PFSK-1 (cell line): ENCODE data around the gene TMEM209.

ENCODE experiments used
- FOXP2 ChIP-seq: optimal IDR thresholded peaks from 2 replicates; pipeline ENCODE3; 2011; ENCODE audit warnings: borderline replicate concordance, control low read depth, inconsistent platforms; ENCODE audit not compliant: insufficient read depth; ENCODE audit errors: extremely low read length, extremely low read depth
- POLR2AphosphoS5 ChIP-seq: IDR thresholded peaks from 2 replicates; pipeline ENCODE4 v1.6.1; 2012; ENCODE audit warnings: low read depth, mild to moderate bottlenecking, control low read depth, low read length, moderate library complexity
- REST ChIP-seq, 2 experiments: IDR thresholded peaks; 2 replicates each; pipeline versions ENCODE4 v1.6.1 to v1.8.0; 2011 to 2012; ENCODE audit warnings: low read depth in 2 of 2, low read length in 2 of 2, control low read depth in 1 of 2, inconsistent platforms in 1 of 2, mild to moderate bottlenecking in 1 of 2, moderate library complexity in 1 of 2; ENCODE audit not compliant: insufficient read depth in 1 of 2
- SIN3A ChIP-seq: IDR thresholded peaks from 2 replicates; pipeline ENCODE4 v1.6.1; 2012; ENCODE audit warnings: mild to moderate bottlenecking, low read length, moderate library complexity, borderline replicate concordance; ENCODE audit not compliant: insufficient read depth
- TAF1 ChIP-seq: IDR thresholded peaks from 2 replicates; pipeline ENCODE4 v1.6.1; 2012; ENCODE audit warnings: low read length, control low read depth, borderline replicate concordance; ENCODE audit not compliant: insufficient read depth

DNA sequence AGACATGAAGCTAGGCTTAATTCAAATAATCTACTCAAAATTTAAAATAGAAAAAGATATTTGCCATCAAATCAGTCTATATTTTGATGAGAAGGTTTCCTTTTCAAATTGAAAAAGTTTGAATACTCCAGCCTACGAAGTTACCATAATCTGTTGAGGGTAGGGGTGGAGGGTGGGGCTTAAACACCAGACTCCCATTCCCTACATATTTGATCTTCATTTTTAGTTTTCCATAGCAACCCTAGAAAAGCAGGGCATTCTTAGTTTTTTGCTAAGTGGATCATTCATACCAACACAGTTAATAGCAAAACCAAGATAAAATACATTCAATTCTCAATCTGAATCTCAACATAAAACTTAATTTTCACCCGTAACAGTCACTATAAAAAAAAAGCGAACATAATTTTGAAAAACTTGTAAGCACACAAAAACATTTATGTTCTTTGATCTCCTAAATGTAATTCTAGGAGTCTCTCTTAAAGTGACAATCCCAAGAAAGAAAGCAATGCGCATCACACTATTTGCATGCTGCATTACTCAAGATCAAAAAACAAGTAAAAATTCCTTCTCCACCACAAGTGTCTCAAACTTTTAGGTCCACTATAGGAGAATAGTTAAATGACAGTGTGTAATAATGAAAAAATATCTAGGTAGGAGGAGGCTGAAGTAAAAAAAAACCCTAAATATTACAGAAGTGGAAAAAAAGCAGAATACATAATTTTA lies 30.8 kb downstream of the TMEM209 start:
- TF ChIP-seq REST (IDR thresholded peaks at IDR 0.05; ENCODE audit: insufficient read depth in 1 of 2, low read depth in 2 of 2, low read length in 2 of 2): no peak
- TF ChIP-seq FOXP2: no peak
- TF ChIP-seq TAF1: no peak
- no peak for TF ChIP-seq POLR2AphosphoS5
- no peak for TF ChIP-seq SIN3A
